ENCODE measurements around the gene TBCE.

Gene TBCE

DNA sequence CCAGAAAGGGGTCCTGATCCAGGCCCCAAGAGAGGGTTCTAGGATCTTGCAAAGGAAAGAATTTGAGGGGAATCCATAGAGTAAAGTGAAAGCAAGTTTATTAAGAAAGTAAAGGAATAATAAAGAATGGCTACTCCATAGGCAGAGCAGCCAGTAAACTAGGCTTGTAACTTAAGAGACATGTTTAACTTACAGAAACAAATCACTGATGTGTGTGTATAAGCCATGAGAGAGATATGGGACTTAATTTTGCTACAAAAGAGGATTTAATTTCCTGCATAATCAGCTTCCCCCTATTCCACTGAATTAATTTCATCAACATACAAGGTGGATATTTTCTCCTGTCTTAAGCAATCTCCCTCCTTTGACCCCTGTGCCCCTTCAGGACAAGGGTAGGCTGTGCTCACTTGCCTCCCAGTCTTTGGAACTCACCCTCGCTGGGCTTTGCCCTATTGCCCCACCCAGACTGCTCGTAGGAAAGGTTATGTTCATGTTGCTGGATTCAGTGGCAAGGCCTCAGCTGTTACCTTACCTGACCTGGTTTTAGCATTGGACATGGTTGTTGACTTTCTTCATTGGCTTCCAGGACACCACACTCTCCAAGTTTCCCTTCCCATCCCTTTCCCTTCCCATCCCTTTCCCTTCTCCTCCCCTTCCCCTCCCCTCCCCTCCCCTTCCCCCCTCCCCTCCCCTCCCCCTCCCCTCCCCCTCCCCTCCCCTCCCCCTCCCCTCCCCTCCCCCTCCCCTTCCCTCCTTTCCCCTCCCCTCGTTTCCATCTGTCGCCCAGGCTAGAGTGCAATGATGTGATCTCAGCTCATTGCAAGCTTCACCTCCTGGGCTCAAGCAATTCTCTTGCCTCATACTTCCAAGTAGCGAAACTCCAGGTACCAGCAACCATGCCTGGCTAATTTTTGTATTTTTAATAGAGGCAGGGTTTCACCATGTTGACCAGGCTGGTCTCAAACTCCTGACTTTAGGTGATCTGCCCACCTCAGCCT lies 44.6 kb downstream of the TBCE start:
- DNase-seq = no peak

GRCh38 chr1:235415008-235415904 lies 48.0 kb downstream of the TBCE start:
- DNase-seq = peak; percentile 61

- no peak for DNase-seq
These were observed 49.4 kb downstream of the TBCE start for GRCh38 chr1:235416662-235417049.

DNA sequence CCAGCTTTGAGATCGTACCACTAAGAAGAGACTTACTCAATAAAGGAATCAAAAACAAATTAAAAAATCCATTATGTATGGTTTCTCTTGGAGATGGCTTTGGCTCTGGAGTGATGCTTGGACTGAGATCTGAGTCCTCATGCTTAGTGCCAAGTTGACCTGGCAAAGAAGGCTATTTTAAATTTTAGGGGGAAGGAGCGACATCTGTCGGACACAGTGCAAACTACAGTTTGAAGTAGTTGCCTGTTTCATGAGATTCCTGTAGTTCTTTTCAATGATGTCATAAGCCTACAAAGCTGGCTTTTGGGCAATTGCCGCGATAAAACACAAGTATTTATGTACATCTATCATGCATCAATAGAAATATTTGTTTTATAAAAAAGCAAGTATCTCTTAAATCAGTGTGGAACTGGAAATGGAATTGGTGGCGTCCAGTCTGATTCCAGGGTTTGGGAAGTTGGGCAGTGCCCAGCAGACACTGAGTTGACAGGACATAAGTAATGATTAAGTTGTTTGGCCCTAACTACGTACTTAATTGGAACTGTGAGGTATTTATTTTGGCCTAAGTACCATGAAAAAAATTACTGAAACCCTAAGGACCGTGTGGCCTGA lies 50.0 kb downstream of the TBCE start:
- peak; percentile 48 for DNase-seq

GRCh38 chr1:235421751-235422150 lies 54.5 kb downstream of the TBCE start:
- no peak for DNase-seq

DNA sequence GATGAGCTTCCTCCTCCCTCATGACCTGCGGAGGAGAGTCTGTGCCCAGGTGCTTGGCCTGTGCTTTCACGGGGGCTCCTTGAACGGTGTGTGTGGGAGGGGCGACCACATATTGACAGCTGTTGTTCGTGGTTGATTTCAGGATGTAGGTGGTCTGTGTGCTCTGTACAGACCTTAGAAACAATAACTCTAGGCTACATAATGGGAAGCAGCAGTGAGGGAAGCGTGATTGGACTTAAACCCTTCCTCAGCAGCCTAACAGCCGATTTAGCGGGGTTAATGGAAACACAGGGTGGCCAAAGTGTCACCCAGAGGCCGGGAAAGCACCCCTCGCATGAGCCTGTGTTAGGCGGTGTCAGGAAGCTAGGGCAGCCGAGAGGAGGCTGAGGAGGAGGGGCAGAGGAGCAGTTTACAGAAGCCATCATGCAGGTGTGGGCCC lies 56.0 kb downstream of the TBCE start:
- peak; percentile 7 for DNase-seq

- no peak for DNase-seq
These were observed 56.9 kb downstream of the TBCE start for GRCh38 chr1:235424092-235424491.

DNA sequence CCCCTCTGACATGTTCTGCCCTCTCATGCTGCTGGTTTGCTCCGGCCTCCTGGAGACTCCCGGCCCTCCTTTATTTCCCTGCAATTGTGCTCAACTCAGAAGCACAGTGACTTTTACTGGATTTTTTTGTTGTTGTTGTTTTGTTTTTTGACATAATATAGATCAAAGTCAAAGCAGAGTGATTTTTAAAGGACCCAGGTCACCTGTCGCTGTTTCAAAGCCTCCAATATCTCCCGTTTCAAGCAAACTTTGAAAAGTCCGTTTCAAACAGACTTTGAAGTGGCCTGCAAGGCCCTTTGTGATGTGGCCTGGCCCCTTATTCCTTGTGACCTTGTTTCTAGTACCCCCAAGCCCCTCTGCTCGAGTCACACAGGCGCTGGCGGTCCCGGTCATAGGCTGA lies 58.1 kb downstream of the TBCE start:
- DNase-seq = no peak

DNA sequence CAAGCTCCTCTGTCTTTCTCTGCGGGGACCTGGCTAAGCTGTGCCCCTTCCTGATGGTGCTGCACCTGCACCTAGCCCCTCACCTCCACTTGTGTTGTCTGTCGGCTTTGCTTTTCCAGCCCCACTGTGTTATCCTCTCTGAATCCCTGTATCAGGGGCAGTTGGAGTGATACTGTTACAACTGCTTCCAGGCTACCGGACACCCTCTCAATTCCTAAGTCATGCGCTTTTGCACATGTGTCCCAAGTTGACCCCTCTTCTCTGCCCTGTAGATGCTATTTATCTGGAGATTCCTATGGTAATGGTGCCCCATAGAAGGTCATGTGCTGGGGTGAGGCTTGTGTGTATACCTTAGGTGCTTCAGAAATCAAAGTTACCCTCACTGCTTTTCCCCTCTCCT lies 58.9 kb downstream of the TBCE start:
- no peak for DNase-seq

DNA sequence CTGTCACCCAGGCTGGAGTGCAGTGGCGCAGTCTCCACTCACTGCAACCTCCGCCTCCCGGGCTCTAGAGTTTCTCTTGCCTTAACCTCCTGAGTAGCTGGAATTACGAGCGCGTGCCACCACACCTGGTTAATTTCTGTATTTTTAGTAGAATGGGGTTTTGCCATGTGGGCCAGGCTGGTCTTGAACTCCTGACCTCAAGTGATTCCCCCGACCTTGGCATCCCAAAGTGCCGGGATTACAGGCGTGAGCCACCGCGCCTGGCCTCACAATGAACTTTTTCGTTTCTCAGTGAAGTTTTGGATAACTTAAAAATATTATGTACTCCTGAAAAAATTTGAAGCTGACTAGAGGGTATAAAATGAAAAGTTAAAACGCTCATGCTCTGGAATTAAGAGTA lies 59.5 kb downstream of the TBCE start:
- no peak for DNase-seq

DNA sequence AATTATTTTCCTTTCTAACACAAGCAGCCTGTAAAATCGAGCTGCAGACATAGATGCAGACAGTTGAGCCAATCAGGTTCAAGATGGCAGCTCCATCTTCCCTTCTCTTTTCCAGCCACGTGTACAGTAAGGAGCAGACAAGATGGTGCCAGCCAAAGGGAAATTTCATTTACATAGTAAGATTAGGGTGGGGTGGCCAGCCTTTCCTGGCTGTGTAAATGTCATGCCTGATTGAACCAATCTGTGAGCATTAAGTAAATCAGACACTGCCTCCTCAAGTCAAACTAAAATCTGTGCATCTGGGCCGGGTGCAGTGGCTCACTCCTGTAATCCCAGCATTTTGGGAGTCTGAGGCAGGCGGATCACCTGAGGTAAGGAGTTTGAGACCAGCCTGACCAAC lies 60.2 kb downstream of the TBCE start:
- DNase-seq = no peak

GRCh38 chr1:235429143-235429542 lies 61.9 kb downstream of the TBCE start:
- DNase-seq = no peak

DNA sequence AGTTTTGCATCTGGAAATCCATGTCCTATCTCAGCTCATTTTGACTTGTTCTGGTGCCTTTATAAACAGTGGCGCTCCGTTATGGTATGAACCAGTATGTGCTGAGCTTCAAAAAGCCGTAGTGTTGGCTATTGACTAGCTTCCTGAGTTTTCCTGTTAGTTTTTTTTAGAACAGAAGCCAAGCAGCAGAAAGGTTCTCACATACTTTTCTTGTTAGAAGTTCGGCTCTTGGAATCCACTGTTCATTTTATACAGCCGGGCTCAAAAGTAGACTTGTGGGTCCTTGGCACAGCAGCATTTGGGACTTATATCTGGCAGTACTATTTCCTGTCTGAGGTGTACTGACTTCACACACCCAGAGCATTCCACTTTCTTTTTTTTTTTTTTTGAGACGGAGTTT lies 63.8 kb downstream of the TBCE start:
- DNase-seq = no peak

DNA sequence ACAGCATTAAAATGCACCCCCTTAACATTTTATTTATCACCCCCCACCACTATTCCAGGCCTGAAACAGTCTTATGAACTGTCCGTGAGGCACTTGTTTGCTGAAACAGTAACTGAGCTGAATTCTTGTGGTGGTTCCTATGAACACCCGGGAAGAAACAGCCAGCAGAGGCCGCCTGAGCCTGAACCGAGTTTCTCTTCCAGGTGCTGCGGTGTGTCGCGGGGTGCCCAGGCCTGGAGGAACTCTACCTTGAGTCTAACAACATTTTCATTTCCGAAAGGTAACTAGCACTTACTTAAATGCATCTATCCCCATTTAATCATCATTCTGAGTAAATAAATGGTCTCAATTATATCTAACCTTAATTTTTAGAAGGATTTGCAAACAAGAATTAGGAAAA lies 66.8 kb downstream of the TBCE start:
- DNase-seq = no peak

DNA sequence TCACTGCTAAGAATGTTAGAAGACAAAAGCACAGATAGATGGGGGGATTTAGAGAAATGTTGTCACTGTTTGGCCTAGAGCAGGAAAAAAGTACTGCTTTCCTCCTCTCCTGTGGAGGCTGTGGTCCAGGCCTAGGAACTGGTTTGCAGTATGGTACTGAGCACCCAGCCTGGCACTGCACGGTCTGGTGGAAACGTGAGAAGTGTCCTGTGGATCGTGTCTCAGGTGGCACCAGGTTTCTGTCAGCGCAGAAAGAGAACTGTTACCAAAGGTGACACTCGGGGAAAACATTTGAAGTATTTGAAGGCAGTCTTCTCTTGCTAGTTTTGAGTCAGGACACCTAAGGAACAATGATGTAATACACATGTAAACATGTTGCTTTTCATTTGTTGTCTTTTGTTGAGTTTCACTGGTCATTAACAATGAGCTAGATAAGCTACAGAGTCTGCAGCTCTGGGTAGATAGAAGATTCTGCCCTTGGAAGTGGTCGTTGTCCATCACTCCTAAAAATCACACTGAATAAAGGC lies 74.0 kb downstream of the TBCE start:
- DNase-seq = no peak

DNA sequence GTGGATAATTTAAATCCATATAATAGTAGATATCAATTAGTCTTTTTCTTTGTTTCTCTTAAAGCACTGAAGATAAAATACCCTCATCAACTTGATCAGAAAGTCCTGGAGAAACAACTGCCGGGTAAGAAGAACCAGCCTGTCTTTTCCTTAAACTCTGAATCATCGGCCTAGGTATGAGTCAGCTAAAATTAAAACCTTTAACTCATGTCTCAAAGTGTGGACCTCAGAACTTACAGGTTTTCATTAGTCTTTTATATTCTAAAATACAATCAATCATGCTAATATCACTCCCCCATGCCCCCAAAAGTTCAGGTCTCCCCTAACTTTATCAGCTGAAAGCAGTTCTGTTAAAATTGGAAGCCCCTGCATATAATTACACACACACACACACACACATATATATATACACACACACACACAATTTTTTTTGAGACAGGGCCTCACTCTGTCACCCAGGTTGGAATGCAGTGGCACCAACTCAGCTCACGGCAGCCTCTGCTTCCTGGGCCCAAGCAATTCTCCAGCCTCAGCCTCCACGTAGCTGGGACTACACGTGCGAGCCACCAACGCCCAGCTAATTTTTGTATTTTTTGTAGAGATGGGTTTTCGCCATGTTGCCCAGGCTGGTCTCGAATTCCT lies 75.7 kb downstream of the TBCE start:
- no peak for DNase-seq

DNA sequence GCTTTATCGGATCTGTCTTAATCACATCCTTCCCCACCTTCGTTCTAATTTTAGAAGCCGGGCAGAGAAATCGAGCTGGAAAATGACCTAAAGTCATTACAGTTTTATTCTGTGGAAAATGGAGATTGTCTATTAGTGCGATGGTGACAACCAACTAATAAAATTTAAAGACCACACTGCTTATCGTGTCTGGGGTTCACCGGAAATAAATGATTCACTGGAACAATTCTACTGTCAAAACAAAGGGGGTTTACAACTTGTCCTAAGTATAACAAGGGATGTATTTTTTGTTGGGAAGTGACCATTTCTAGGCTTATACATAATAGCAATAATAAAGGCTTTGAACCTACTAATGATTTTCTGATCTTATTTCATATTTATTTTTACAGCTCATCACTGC lies 81.4 kb downstream of the TBCE start:
- no peak for DNase-seq

- DNase-seq = no peak
These were observed 83.2 kb downstream of the TBCE start for GRCh38 chr1:235450433-235450832.

DNA sequence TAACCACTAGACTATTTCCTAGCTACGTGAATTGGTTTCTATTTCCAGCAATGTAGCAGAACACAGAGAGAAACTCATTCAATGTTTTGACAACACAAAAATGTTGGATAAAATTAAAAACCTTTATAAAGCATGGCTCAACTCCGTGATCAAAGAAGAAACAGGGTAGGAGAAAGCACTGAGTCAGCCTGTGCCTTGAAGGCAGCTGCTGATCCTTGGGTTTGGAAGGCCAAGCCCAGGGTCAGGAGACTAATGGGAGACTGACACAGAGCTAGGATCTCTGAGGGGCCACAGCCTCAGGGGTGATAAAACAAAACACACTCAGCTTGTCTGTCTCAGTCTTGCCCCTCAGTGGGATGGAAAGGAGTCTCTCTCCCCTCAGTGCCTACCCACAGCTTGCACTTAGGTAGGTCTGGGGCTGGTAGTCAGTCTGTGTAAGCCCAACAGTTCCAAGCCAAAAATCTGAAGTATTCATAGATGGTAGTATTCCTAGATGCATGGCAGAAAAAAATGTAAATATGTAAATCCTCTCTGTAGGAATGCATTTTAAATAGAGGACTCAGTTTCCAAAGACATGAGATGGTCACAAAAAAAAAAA lies 83.8 kb downstream of the TBCE start:
- DNase-seq = no peak

DNA sequence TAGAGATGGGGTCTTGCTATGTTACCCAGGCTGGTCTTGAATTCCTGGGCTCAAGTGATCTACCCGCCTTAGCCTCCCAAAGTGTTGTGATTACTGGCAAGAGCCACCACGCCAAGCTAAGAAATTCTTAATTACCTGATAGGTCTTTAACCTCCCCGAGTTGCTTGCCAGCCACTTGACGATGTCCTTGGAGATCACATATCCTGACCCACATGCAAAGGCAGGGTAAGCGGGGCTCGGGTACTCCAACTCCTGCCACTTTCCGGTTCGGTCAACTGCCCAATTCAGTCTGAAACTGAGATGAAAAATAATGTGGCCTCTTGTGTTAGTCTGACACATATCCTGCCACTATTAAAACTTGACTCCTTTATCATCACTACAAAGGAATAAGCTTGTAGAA lies 86.8 kb downstream of the TBCE start:
- no peak for DNase-seq

DNA sequence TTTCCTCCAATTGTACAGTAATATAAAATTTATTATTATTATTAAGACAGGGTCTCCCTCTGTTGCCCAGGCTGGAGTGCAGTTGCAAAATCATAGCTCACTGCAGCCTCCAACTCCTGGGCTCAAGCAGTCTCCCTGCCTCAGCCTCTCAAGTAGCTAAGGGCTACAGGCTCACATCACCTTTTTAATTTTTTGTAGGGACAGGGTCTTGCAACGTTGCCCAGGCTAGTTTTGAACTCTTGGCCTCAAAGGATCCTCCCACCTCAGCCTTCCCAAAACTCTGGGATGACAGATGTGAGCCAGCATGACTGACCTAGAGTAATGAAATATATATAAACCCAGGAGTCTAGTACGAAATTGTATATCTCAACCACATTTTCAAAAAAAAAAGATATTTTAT lies 87.9 kb downstream of the TBCE start:
- DNase-seq = no peak

- DNase-seq = no peak
These were observed 88.6 kb downstream of the TBCE start for GRCh38 chr1:235455823-235456222.

All from CD4-positive, alpha-beta T cell treated with Interferon gamma for 1 hour (primary cell).